Measurements from ENCODE around the gene FOXF2. TPM values are rescaled to one million over a fixed set of nuclear protein-coding genes. Genes with fewer than 3 reads are reported as not detected.

Gene FOXF2
- total RNA-seq, 4 donors from 2014 or later: 41.7 to 154 (median 91.9) TPM

- Histone ChIP-seq H3K27me3 (peaks cover 63% of the 10 kb centered on the region), H3K36me3 (no peaks in the 10 kb centered on the region), H3K4me1 (peaks cover 0 to 98% (median 21%) of the 10 kb centered on the region in 3 donors), H3K4me3 (peak overlapping the region; percentile 21 to 85), H3K27ac (peak overlapping the region; percentile 71 to 97 (median 94)), H3K9me3 (no peaks in the 10 kb centered on the region)
- 0% methylated on average over 3 of the region's 71 CpGs for WGBS, 2 donors (ENCODE audit: low coverage in 1 of 2)
- ATAC-seq: no peak
- TF ChIP-seq EP300 (IDR thresholded peaks at IDR 0.05) (no peak), POLR2A (IDR thresholded peaks at IDR 0.05) (peak; percentile 13 to 31), POLR2AphosphoS5 (IDR thresholded peaks at IDR 0.05) (no peak)
These were observed 5.4 kb upstream of the FOXF2 start for GRCh38 chr6:1383729-1384548.

- H3K4me1 ChIP-seq: peaks cover 0 to 95% (median 21%) of the 10 kb centered on the region in 3 donors
- H3K27ac ChIP-seq: peak overlapping the region; percentile 71 to 97 (median 94)
- H3K4me3 ChIP-seq: peak overlapping the region; percentile 21 to 85
- ATAC-seq: no peak
- no peaks in the 10 kb centered on the region for H3K36me3 ChIP-seq
- no peak for TF ChIP-seq EP300 (IDR thresholded peaks at IDR 0.05)
- no peak for TF ChIP-seq POLR2A (IDR thresholded peaks at IDR 0.05)
- TF ChIP-seq CTCF (IDR thresholded peaks at IDR 0.05): no peak
- H3K9me3 ChIP-seq: no peaks in the 10 kb centered on the region
- peaks cover 62% of the 10 kb centered on the region for H3K27me3 ChIP-seq
- 0 to 60% methylated on average over 1 to 2 of the region's 34 CpGs for WGBS, 2 donors (ENCODE audit: low coverage in 1 of 2)
These were observed 4.7 kb upstream of the FOXF2 start for GRCh38 chr6:1384549-1385128.

- peak overlapping the region in 1 of 2 donors; percentile 85 for H3K4me3 ChIP-seq
- no peaks in the 10 kb centered on the region for H3K36me3 ChIP-seq
- H3K27ac ChIP-seq: peak overlapping the region; percentile 71 to 97 (median 94)
- peaks cover 60% of the 10 kb centered on the region for H3K27me3 ChIP-seq
- TF ChIP-seq CTCF (IDR thresholded peaks at IDR 0.05): no peak
- TF ChIP-seq EP300 (IDR thresholded peaks at IDR 0.05): no peak
- no peak for TF ChIP-seq POLR2AphosphoS5 (IDR thresholded peaks at IDR 0.05)
- TF ChIP-seq POLR2A (IDR thresholded peaks at IDR 0.05): no peak
- no peak for ATAC-seq
- no peaks in the 10 kb centered on the region for H3K9me3 ChIP-seq
- peaks cover 0 to 93% (median 21%) of the 10 kb centered on the region in 3 donors for H3K4me1 ChIP-seq
- 36 to 64% methylated on average over 11 to 14 of the region's 39 CpGs for WGBS, 2 donors (ENCODE audit: low coverage in 1 of 2)
These were observed 4.0 kb upstream of the FOXF2 start for GRCh38 chr6:1385129-1386037.

- 69 to 75% methylated on average over 2 of the region's 4 CpGs for WGBS, 2 donors (ENCODE audit: low coverage in 1 of 2)
- TF ChIP-seq EP300 (IDR thresholded peaks at IDR 0.05) (no peak), POLR2A (IDR thresholded peaks at IDR 0.05) (no peak), CTCF (IDR thresholded peaks at IDR 0.05) (no peak), POLR2AphosphoS5 (IDR thresholded peaks at IDR 0.05) (no peak)
- no peak for ATAC-seq
- Histone ChIP-seq H3K4me1 (peaks cover 0 to 93% (median 21%) of the 10 kb centered on the region in 3 donors), H3K27ac (peak overlapping the region; percentile 71 to 97 (median 94)), H3K27me3 (peaks cover 62% of the 10 kb centered on the region), H3K9me3 (no peaks in the 10 kb centered on the region), H3K4me3 (peak overlapping the region in 1 of 2 donors; percentile 85), H3K36me3 (no peaks in the 10 kb centered on the region)
These were observed 3.2 kb upstream of the FOXF2 start for GRCh38 chr6:1386038-1386709.
